HUES48 (cell line): ENCODE results near the gene DHFR.
"Not testable (repeated sequence)": the region's sequence is repeated elsewhere in the genome, so short reads cannot be mapped to it uniquely, and the experiment has no call there.

Experiments used
- H3K27ac ChIP-seq: one replicate; pipeline ENCODE4 v1.7.0; 2013; ENCODE audit warnings: low read depth, low read length, inconsistent platforms
- H3K27me3 ChIP-seq: 2 replicates; pipeline ENCODE4 v1.6.1; 2013; ENCODE audit warnings: mild to moderate bottlenecking, low read length; ENCODE audit not compliant: control insufficient read depth, insufficient read depth
- H3K36me3 ChIP-seq: 2 replicates; pipeline ENCODE4 v1.6.1; 2013; ENCODE audit warnings: low read length; ENCODE audit not compliant: control insufficient read depth, insufficient read depth
- H3K4me1 ChIP-seq: 2 replicates; pipeline ENCODE4 v1.6.1; 2013; ENCODE audit warnings: mild to moderate bottlenecking, low read length; ENCODE audit not compliant: control insufficient read depth, insufficient read depth
- H3K4me3 ChIP-seq: 2 replicates; pipeline ENCODE4 v1.5.1; 2013; ENCODE audit warnings: mild to moderate bottlenecking, low read depth, low read length
- H3K9ac ChIP-seq: 2 replicates; pipeline ENCODE4 v1.6.1; 2013; ENCODE audit warnings: mild to moderate bottlenecking, low read depth, low read length, moderate library complexity
- H3K9me3 ChIP-seq: 2 replicates; pipeline ENCODE4 v1.6.1; 2013; ENCODE audit warnings: low read length; ENCODE audit not compliant: control insufficient read depth, insufficient read depth

The DHFR gene

GRCh38 chr5:80597500-80597899 is 57.3 kb downstream of the DHFR start:
- no peak overlapping the region for H3K9ac ChIP-seq
- no peaks in the 10 kb centered on the region for H3K36me3 ChIP-seq
- H3K27ac ChIP-seq: no peak overlapping the region
- no peaks in the 10 kb centered on the region for H3K27me3 ChIP-seq
- no peaks in the 10 kb centered on the region for H3K4me1 ChIP-seq
- no peak overlapping the region for H3K4me3 ChIP-seq
- no peaks in the 10 kb centered on the region for H3K9me3 ChIP-seq

GRCh38 chr5:80594810-80595209 is 60.0 kb downstream of the DHFR start:
- H3K27me3 ChIP-seq: no peaks in the 10 kb centered on the region
- no peaks in the 10 kb centered on the region for H3K4me1 ChIP-seq
- H3K9me3 ChIP-seq: no peaks in the 10 kb centered on the region
- H3K36me3 ChIP-seq: no peaks in the 10 kb centered on the region
- no peak overlapping the region for H3K9ac ChIP-seq
- H3K27ac ChIP-seq: no peak overlapping the region
- no peak overlapping the region for H3K4me3 ChIP-seq

- H3K9ac ChIP-seq: no peak overlapping the region
- no peak overlapping the region for H3K27ac ChIP-seq
- H3K27me3 ChIP-seq: no peaks in the 10 kb centered on the region
- H3K9me3 ChIP-seq: no peaks in the 10 kb centered on the region
- H3K4me3 ChIP-seq: no peak overlapping the region
- no peaks in the 10 kb centered on the region for H3K4me1 ChIP-seq
- no peaks in the 10 kb centered on the region for H3K36me3 ChIP-seq
Observed at GRCh38 chr5:80592761-80593160, 62.0 kb downstream of the DHFR start.

GRCh38 chr5:80592105-80592504 is 62.7 kb downstream of the DHFR start:
- H3K9ac ChIP-seq: no peak overlapping the region
- no peaks in the 10 kb centered on the region for H3K36me3 ChIP-seq
- no peak overlapping the region for H3K27ac ChIP-seq
- no peak overlapping the region for H3K4me3 ChIP-seq
- no peaks in the 10 kb centered on the region for H3K9me3 ChIP-seq
- H3K4me1 ChIP-seq: no peaks in the 10 kb centered on the region
- H3K27me3 ChIP-seq: no peaks in the 10 kb centered on the region

GRCh38 chr5:80591352-80591751 is 63.4 kb downstream of the DHFR start:
- H3K9me3 ChIP-seq: no peaks in the 10 kb centered on the region
- H3K27ac ChIP-seq: no peak overlapping the region

GRCh38 chr5:80590766-80591165 is 64.0 kb downstream of the DHFR start:
- no peaks in the 10 kb centered on the region for H3K9me3 ChIP-seq
- no peaks in the 10 kb centered on the region for H3K27me3 ChIP-seq
- no peak overlapping the region for H3K27ac ChIP-seq
- H3K4me3 ChIP-seq: no peak overlapping the region
- H3K9ac ChIP-seq: no peak overlapping the region
- no peaks in the 10 kb centered on the region for H3K4me1 ChIP-seq
- H3K36me3 ChIP-seq: no peaks in the 10 kb centered on the region

More at GRCh38 chr5:80591352-80591751, 63.4 kb downstream of the DHFR start:
- Histone ChIP-seq H3K36me3 (no peaks in the 10 kb centered on the region), H3K4me1 (no peaks in the 10 kb centered on the region), H3K4me3 (no peak overlapping the region), H3K27me3 (no peaks in the 10 kb centered on the region), H3K9ac (no peak overlapping the region)

GRCh38 chr5:80588858-80589540 is 65.8 kb downstream of the DHFR start:
- no peaks in the 10 kb centered on the region for H3K9me3 ChIP-seq
- H3K36me3 ChIP-seq: no peaks in the 10 kb centered on the region
- no peak overlapping the region for H3K4me3 ChIP-seq
- H3K9ac ChIP-seq: no peak overlapping the region
- H3K4me1 ChIP-seq: no peaks in the 10 kb centered on the region
- no peaks in the 10 kb centered on the region for H3K27me3 ChIP-seq
- no peak overlapping the region for H3K27ac ChIP-seq

GRCh38 chr5:80584770-80585169 is 70.0 kb downstream of the DHFR start:
- H3K36me3 ChIP-seq: no peaks in the 10 kb centered on the region
- H3K4me3 ChIP-seq: no peak overlapping the region
- no peaks in the 10 kb centered on the region for H3K27me3 ChIP-seq
- no peaks in the 10 kb centered on the region for H3K9me3 ChIP-seq
- no peaks in the 10 kb centered on the region for H3K4me1 ChIP-seq
- H3K9ac ChIP-seq: no peak overlapping the region
- no peak overlapping the region for H3K27ac ChIP-seq

- not testable (repeated sequence) for H3K36me3 ChIP-seq, H3K9ac ChIP-seq, H3K27ac ChIP-seq, H3K27me3 ChIP-seq, H3K4me3 ChIP-seq, H3K9me3 ChIP-seq, H3K4me1 ChIP-seq
Observed at GRCh38 chr5:80580291-80580690, 74.5 kb downstream of the DHFR start.

GRCh38 chr5:80579050-80579449 is 75.7 kb downstream of the DHFR start:
- Histone ChIP-seq H3K27me3 (no peaks in the 10 kb centered on the region), H3K36me3 (no peaks in the 10 kb centered on the region), H3K4me3 (no peak overlapping the region), H3K9ac (no peak overlapping the region), H3K27ac (no peak overlapping the region), H3K4me1 (no peaks in the 10 kb centered on the region), H3K9me3 (no peaks in the 10 kb centered on the region)

GRCh38 chr5:80577707-80578106 is 77.1 kb downstream of the DHFR start:
- no peak overlapping the region for H3K4me3 ChIP-seq
- H3K27ac ChIP-seq: no peak overlapping the region
- no peaks in the 10 kb centered on the region for H3K4me1 ChIP-seq
- H3K9me3 ChIP-seq: no peaks in the 10 kb centered on the region
- H3K36me3 ChIP-seq: no peaks in the 10 kb centered on the region
- H3K9ac ChIP-seq: no peak overlapping the region
- peaks cover 6% of the 10 kb centered on the region; the same call in 1 of the 2 replicates for H3K27me3 ChIP-seq
